Right lobe of liver (tissue), 6 donors: ENCODE measurements around the gene TYROBP. TPM values are rescaled to one million over a fixed set of nuclear protein-coding genes. Genes with fewer than 3 reads are reported as not detected.

Source experiments
- ATAC-seq, 4 donors: fragments of 200-7000 bp; cut with Tn5 transposase; one replicate each; pipeline ENCODE4 v1.9.1; 2020; ENCODE audit warnings: mild to moderate bottlenecking in 4 of 4, moderate library complexity in 4 of 4
- DNase-seq, 3 donors: peaks; one replicate each; pipeline ENCODE4 v3.0.0-alpha.2; 2020
- H3K27ac ChIP-seq, 3 donors: fragments of 200-600 bp; one replicate each; pipeline ENCODE4 v1.8.0; 2022
- H3K27me3 ChIP-seq, 2 donors: fragments of 200-600 bp; one replicate each; pipeline ENCODE4 v1.8.0; 2022
- H3K36me3 ChIP-seq, 4 donors: fragments of 200-600 bp; sonication (generic) in 1 of 4; one replicate each; pipeline versions ENCODE4 v1.5.1 to v1.8.0; 2017 to 2022; ENCODE audit warnings: control low read depth in 1 of 4
- H3K4me1 ChIP-seq, 4 donors: fragments of 200-600 bp; sonication (generic) in 1 of 4; one replicate each; pipeline versions ENCODE4 v1.5.1 to v1.8.0; 2017 to 2022; ENCODE audit warnings: control low read depth in 1 of 4
- H3K4me3 ChIP-seq, 3 donors: fragments of 200-600 bp; one replicate each; pipeline ENCODE4 v1.8.0; 2022
- H3K9me3 ChIP-seq, 4 donors: fragments of 200-600 bp; sonication (generic) in 1 of 4; one replicate each; pipeline versions ENCODE4 v1.5.1 to v1.8.0; 2017 to 2022; ENCODE audit warnings: control low read depth in 1 of 4
- POLR2A ChIP-seq: fragments of 450-650 bp; IDR thresholded peaks from one replicate; pipeline ENCODE4 v1.6.1; 2017; ENCODE audit warnings: antibody characterized with exemption, mild to moderate bottlenecking
- WGBS: methylation state at CpG from one replicate; pipeline ENCODE4 v1.1.6; 2018; ENCODE audit warnings: low coverage, low lambda C conversion rate; ENCODE audit not compliant: insufficient coverage; ENCODE audit errors: missing lambda C conversion rate; 5-methylcytosine and 5-hydroxymethylcytosine counted together
- intact Hi-C, 2 donors: fragments of 100-400 bp; cut with DNase I; formaldehyde crosslinking; loops; one replicate each; pipeline versions ENCODE4 v1.11.2 to v1.14.1; 2022
- total RNA-seq, 6 experiments: library from RNA; depleted of rRNA in 2 of 6; stranded (reverse); fragments of >200 nt in 2 of 6; fragmentation: NEBNext Ultra II Directional in 3 of 6; extraction: Animal tissue kit (Norgen Biotek cat#: 25700) in 3 of 6; gene quantifications; one replicate each; pipeline versions ENCODE4 v1.1.0 to v1.2.4, GENCODE V29; 2016 to 2023
- TF ChIP-seq, protein P1 (sequence below), 4 donors: fragments of 200-600 bp in 3 of 4; fragments of 450-650 bp in 1 of 4; IDR thresholded peaks; one replicate each; pipeline versions ENCODE4 v1.5.1 to v1.8.0; 2016 to 2022; ENCODE audit warnings: antibody characterized with exemption in 4 of 4, mild to moderate bottlenecking in 2 of 4
- donor health status: DM: no; HTN: yes; CAD: no.
- donor health status: DM: no; HTN: no; CAD: no.
- donor health status: DM: no; HTN: no; CAD: no.
- donor health status: DM: no; HTN: yes; CAD: no.
- donor health status: DM: no; HTN: yes; CAD: no.

TYROBP gene
- total RNA-seq, 6 experiments from 2014 or later = 15.6 to 77.8 (median 29.7) TPM

- no peaks in the 10 kb centered on the region for H3K9me3 ChIP-seq
- intact Hi-C loops = loop anchor here in 1 of 2 donors (5.0 kb wide), 1 partner anchor 42 kb away; no protein-coding TSS in a partner anchor
- peaks cover 0 to 22% (median 0%) of the 10 kb centered on the region in 4 donors for H3K36me3 ChIP-seq
- ATAC-seq (no peak), DNase-seq (no peak)
- TF ChIP-seq POLR2A = no peak
- TF ChIP-seq, protein P1, sequence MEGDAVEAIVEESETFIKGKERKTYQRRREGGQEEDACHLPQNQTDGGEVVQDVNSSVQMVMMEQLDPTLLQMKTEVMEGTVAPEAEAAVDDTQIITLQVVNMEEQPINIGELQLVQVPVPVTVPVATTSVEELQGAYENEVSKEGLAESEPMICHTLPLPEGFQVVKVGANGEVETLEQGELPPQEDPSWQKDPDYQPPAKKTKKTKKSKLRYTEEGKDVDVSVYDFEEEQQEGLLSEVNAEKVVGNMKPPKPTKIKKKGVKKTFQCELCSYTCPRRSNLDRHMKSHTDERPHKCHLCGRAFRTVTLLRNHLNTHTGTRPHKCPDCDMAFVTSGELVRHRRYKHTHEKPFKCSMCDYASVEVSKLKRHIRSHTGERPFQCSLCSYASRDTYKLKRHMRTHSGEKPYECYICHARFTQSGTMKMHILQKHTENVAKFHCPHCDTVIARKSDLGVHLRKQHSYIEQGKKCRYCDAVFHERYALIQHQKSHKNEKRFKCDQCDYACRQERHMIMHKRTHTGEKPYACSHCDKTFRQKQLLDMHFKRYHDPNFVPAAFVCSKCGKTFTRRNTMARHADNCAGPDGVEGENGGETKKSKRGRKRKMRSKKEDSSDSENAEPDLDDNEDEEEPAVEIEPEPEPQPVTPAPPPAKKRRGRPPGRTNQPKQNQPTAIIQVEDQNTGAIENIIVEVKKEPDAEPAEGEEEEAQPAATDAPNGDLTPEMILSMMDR (IDR thresholded peaks at IDR 0.05) = no peak
- no peaks in the 10 kb centered on the region for H3K4me1 ChIP-seq
- no peaks in the 10 kb centered on the region for H3K27me3 ChIP-seq
- H3K27ac ChIP-seq = no peak overlapping the region
- no peak overlapping the region for H3K4me3 ChIP-seq
- WGBS = 100% methylated on average over 1 of the region's 6 CpGs
These were observed 22.8 kb downstream of the TYROBP start for GRCh38 chr19:35885225-35885738.

DNA sequence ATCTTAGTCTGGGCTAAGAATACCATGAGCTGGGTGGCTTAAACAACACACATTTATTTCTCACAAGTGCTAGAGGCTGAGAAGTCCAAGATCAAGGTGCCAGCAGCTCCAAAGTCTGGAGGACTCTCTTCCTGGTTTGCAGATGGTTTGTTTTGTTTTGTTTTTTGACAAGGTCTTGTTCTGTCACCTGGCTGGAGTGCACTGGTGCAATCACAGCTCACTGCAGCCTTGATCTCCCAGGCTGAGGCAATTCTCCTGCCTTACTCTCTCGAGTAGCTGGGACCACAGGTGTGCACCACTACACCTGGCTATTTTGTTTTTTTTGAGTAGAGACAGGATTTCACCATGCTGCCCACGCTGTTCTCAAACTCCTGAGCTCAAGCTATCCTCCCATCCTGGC is 24.2 kb downstream of the TYROBP start:
- H3K9me3 ChIP-seq = no peaks in the 10 kb centered on the region
- no peaks in the 10 kb centered on the region for H3K27me3 ChIP-seq
- intact Hi-C loops = loop anchor here in 1 of 2 donors (5.0 kb wide), 1 partner anchor 53 kb away; the partner anchor contains the start of gene LRFN3
- H3K4me3 ChIP-seq = no peak overlapping the region
- H3K36me3 ChIP-seq = peaks cover 0 to 11% (median 0%) of the 10 kb centered on the region in 4 donors
- H3K4me1 ChIP-seq = no peaks in the 10 kb centered on the region
- H3K27ac ChIP-seq = no peak overlapping the region
- no peak for ATAC-seq
- no peak for DNase-seq
- 42% methylated on average over 2 of the region's 2 CpGs for WGBS
- no peak for TF ChIP-seq POLR2A
- TF ChIP-seq, protein P1 (IDR thresholded peaks at IDR 0.05) = no peak

- H3K4me1 ChIP-seq = no peaks in the 10 kb centered on the region
- no peak for DNase-seq
- TF ChIP-seq POLR2A = no peak
- TF ChIP-seq, protein P1 (IDR thresholded peaks at IDR 0.05) = peak; percentile 60 to 69 (median 66)
- H3K27me3 ChIP-seq = no peaks in the 10 kb centered on the region
- H3K4me3 ChIP-seq = no peak overlapping the region
- 22% methylated on average over 8 of the region's 8 CpGs for WGBS
- H3K9me3 ChIP-seq = no peaks in the 10 kb centered on the region
- intact Hi-C loops = loop anchor here in 1 of 2 donors (5.0 kb wide), 1 partner anchor 55 kb away; the partner anchor contains the start of gene LRFN3
- no peaks in the 10 kb centered on the region for H3K36me3 ChIP-seq
- H3K27ac ChIP-seq = no peak overlapping the region
- ATAC-seq = peak; percentile 65 to 83 (median 76)
These were observed 25.8 kb downstream of the TYROBP start for GRCh38 chr19:35882114-35882832.

GRCh38 chr19:35879770-35880317 is 28.3 kb downstream of the TYROBP start:
- Histone ChIP-seq H3K4me3 (no peak overlapping the region), H3K9me3 (no peaks in the 10 kb centered on the region), H3K4me1 (no peaks in the 10 kb centered on the region), H3K27me3 (no peaks in the 10 kb centered on the region), H3K27ac (no peak overlapping the region), H3K36me3 (no peaks in the 10 kb centered on the region)
- 3% methylated on average over 23 of the region's 28 CpGs for WGBS
- ATAC-seq = peak; percentile 94 to 99 (median 97)
- peak; percentile 91 to 92 (median 92) for DNase-seq
- no peak for TF ChIP-seq POLR2A
- TF ChIP-seq, protein P1 (IDR thresholded peaks at IDR 0.05) = no peak
- intact Hi-C loops = loop anchor here (5.0 kb wide), 1 partner anchor 57 kb away; the partner anchor contains the start of gene LRFN3 (in 2 of the 2)
